Erythroblast (primary cell): ENCODE results near the gene C17orf114.

Source experiments
- GATA1 ChIP-seq: IDR thresholded peaks from 2 replicates; pipeline ENCODE4 v1.6.1; 2011; ENCODE audit warnings: low read depth, mild to moderate bottlenecking, control low read depth, low read length, moderate library complexity
- POLR2A ChIP-seq: IDR thresholded peaks from 2 replicates; pipeline ENCODE4 v1.6.1; 2011; ENCODE audit warnings: mild to moderate bottlenecking, low read length

DNA sequence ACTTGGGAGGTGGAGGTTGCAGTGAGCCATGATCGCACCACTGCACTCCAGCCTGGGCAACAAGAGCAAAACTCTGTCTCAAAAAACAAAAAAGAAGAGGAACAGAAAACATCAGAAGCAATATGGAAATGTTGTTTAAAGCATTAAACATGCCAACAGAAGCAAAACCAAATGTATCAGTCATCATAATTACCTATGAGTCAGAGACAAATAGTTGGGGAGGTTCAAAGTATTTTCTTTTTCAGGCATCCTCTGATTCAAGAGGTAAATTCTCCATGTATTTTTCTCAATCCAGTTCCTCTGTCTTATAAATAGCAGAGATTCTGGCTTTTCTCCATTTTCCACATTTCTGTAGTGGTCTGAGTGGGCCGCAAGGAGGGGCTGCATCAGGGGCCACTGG is 32.5 kb downstream of the C17orf114 start:
- TF ChIP-seq POLR2A (no peak), GATA1 (no peak)
